B cell (primary cell): Measurements from ENCODE around the gene TIGD3. TPM values are rescaled to one million over a fixed set of nuclear protein-coding genes. Genes with fewer than 3 reads are reported as not detected.

Source experiments
- ATAC-seq: fragments of 200-7000 bp; cut with Tn5 transposase; one replicate; pipeline ENCODE4 v1.10.0; 2021; ENCODE audit warnings: low read depth, mild to moderate bottlenecking, moderate number of reproducible peaks, moderate library complexity
- CTCF ChIA-PET: fragments of 350-600 bp; sonication (Branson Sonifier 250); formaldehyde crosslinking; loops from one replicate; lab custom pipeline; 2021; ENCODE audit warnings: antibody characterized with exemption, inconsistent platforms; lab: Charles Lee
- POLR2A ChIA-PET: fragments of 350-600 bp; sonication (Branson Sonifier 250); formaldehyde crosslinking; loops from one replicate; lab custom pipeline; 2021; ENCODE audit warnings: antibody characterized with exemption; lab: Charles Lee
- DNase-seq: peaks from one replicate; pipeline ENCODE4 v3.0.0; 2013
- H2AFZ ChIP-seq: 2 replicates; pipeline ENCODE4 v1.6.1; 2012; ENCODE audit warnings: mild to moderate bottlenecking, low read depth, low read length; ENCODE audit not compliant: insufficient read depth, poor library complexity, severe bottlenecking
- H3K27ac ChIP-seq, 2 donors: 1 replicate in 1 of 2; 2 replicates in 1 of 2; pipeline ENCODE4 v1.5.1; 2012 to 2013; ENCODE audit warnings: low read length in 2 of 2, mild to moderate bottlenecking in 2 of 2, moderate library complexity in 1 of 2
- H3K27me3 ChIP-seq, 4 experiments: fragments of 200-600 bp in 1 of 4; sonication (generic) in 1 of 4; replicated peaks in 1 of 4; 1 replicate in 2 of 4; 2 replicates in 2 of 4; pipeline versions ENCODE4 v1.6.1 to v1.7.0; 2013 to 2016; ENCODE audit warnings: low read length in 3 of 4, mild to moderate bottlenecking in 2 of 4, mixed read lengths in 1 of 4, moderate library complexity in 1 of 4; ENCODE audit not compliant: insufficient read depth in 4 of 4, control insufficient read depth in 3 of 4; ENCODE audit errors: control extremely low read depth in 1 of 4
- H3K36me3 ChIP-seq, 2 experiments: replicated peaks in 1 of 2; 1 replicate in 1 of 2; 2 replicates in 1 of 2; pipeline versions ENCODE4 v1.6.1 to v1.7.1; 2013; ENCODE audit warnings: low read length in 1 of 2; ENCODE audit not compliant: insufficient read depth in 2 of 2, control insufficient read depth in 1 of 2; ENCODE audit errors: control extremely low read depth in 1 of 2, extremely low read depth in 1 of 2
- H3K4me1 ChIP-seq, 2 donors: fragments of 200-600 bp in 1 of 2; sonication (generic) in 1 of 2; 1 replicate in 1 of 2; 2 replicates in 1 of 2; pipeline versions ENCODE4 v1.5.1 to v1.6.1; 2013 to 2017; ENCODE audit warnings: low read length in 2 of 2; ENCODE audit not compliant: control insufficient read depth in 2 of 2, insufficient read depth in 2 of 2
- H3K4me2 ChIP-seq: replicated peaks from 2 replicates; pipeline ENCODE3; 2012; ENCODE audit warnings: mild to moderate bottlenecking, low read depth, low read length; ENCODE audit not compliant: poor library complexity, severe bottlenecking
- H3K4me3 ChIP-seq, 5 experiments: fragments of 200-600 bp in 1 of 5; sonication (generic) in 1 of 5; 1 replicate in 3 of 5; 2 replicates in 2 of 5; pipeline versions ENCODE4 v1.5.1 to v1.7.0; 2011 to 2016; ENCODE audit warnings: low read length in 4 of 5, mild to moderate bottlenecking in 4 of 5, low read depth in 2 of 5, control low read depth in 1 of 5, moderate library complexity in 1 of 5; ENCODE audit not compliant: insufficient read depth in 1 of 5; ENCODE audit errors: control extremely low read depth in 1 of 5, extremely low read depth in 1 of 5
- H3K79me2 ChIP-seq: fragments of 200-600 bp; sonication (generic); one replicate; pipeline ENCODE4 v1.6.0; 2016; ENCODE audit warnings: low read length; ENCODE audit not compliant: control insufficient read depth, insufficient read depth
- H3K9ac ChIP-seq: fragments of 200-600 bp; sonication (generic); 2 replicates; pipeline ENCODE4 v1.6.1; 2017; ENCODE audit warnings: mild to moderate bottlenecking, low read length, moderate library complexity
- H3K9me3 ChIP-seq, 3 donors: one replicate each; pipeline versions ENCODE4 v1.6.1 to v1.7.1; 2013; ENCODE audit warnings: low read length in 2 of 3; ENCODE audit not compliant: control insufficient read depth in 2 of 3, insufficient read depth in 1 of 3; ENCODE audit errors: control extremely low read depth in 1 of 3
- H4K20me1 ChIP-seq: 2 replicates; pipeline ENCODE4 v1.6.0; 2012; ENCODE audit warnings: mild to moderate bottlenecking, low read length; ENCODE audit not compliant: insufficient read depth, control insufficient read depth, poor library complexity, severe bottlenecking
- H3K27ac Mint-ChIP-seq: one replicate; pipeline ENCODE4 v1.8.0; 2021; ENCODE audit warnings: mixed read lengths
- H3K27me3 Mint-ChIP-seq: one replicate; pipeline ENCODE4 v1.8.0; 2021; ENCODE audit warnings: mixed read lengths
- H3K4me1 Mint-ChIP-seq: one replicate; pipeline ENCODE4 v1.8.0; 2021; ENCODE audit warnings: mixed read lengths
- H3K4me3 Mint-ChIP-seq: one replicate; pipeline ENCODE4 v1.8.0; 2021; ENCODE audit warnings: mixed read lengths
- H3K9me3 Mint-ChIP-seq: one replicate; pipeline ENCODE4 v1.8.0; 2022; ENCODE audit warnings: mixed read lengths; ENCODE audit not compliant: insufficient read depth
- EZH2 ChIP-seq: IDR thresholded peaks from 2 replicates; pipeline ENCODE4 v1.6.1; 2012; ENCODE audit warnings: borderline replicate concordance, low read depth, mild to moderate bottlenecking, moderate library complexity, low read length; ENCODE audit not compliant: insufficient read depth, poor library complexity, severe bottlenecking
- WGBS: methylation state at CpG from one replicate; pipeline ENCODE4 v1.1.5; 2013; ENCODE audit warnings: missing lambda C conversion rate; ENCODE audit not compliant: insufficient coverage; 5-methylcytosine and 5-hydroxymethylcytosine counted together
- intact Hi-C: fragments of 100-400 bp; cut with micrococcal nuclease; formaldehyde crosslinking; loops from one replicate; pipeline ENCODE4 v1.10.0; 2022
- polyA plus RNA-seq: library from polyadenylated mRNA; depleted of rRNA; stranded (reverse); fragments of >200 nt; gene quantifications from 2 replicates; pipeline ENCODE4 v1.2.3, GENCODE V29; 2012
- total RNA-seq, 2 donors: library from RNA; stranded (reverse); fragments of 120-200 nt in 1 of 2; gene quantifications; 1 replicate in 1 of 2; 2 replicates in 1 of 2; pipeline versions ENCODE4 v1.2.3 to v1.2.4, GENCODE V29; 2013 to 2022
- TF ChIP-seq, protein P1 (sequence below): fragments of 200-600 bp; IDR thresholded peaks from one replicate; pipeline ENCODE4 v1.8.0; 2022; ENCODE audit warnings: antibody characterized with exemption, mild to moderate bottlenecking

The TIGD3 gene
- total and polyA plus RNA-seq, 2 donors (not counting 1 experiment from before 2014, with no cell fraction given) = 3.8 to 6.1 TPM

GRCh38 chr11:65401073-65401802, 46.7 kb downstream of the TIGD3 start:
- H3K4me3 Mint-ChIP-seq = no peak overlapping the region
- Histone ChIP-seq H3K9ac (no peak overlapping the region), H3K4me2 (no peak overlapping the region), H4K20me1 (no peaks in the 10 kb centered on the region), H3K9me3 (no peaks in the 10 kb centered on the region), H3K27me3 (no peaks in the 10 kb centered on the region), H3K27ac (peak overlapping the region in 1 of 2 donors; percentile 30), H3K79me2 (peaks cover 5% of the 10 kb centered on the region), H3K4me3 (no peak overlapping the region), H2AFZ (no peak overlapping the region), H3K4me1 (peaks cover 23 to 34% of the 10 kb centered on the region in 2 donors), H3K36me3 (peaks cover 0 to 56% of the 10 kb centered on the region in 2 experiments)
- H3K4me1 Mint-ChIP-seq = peaks cover 27% of the 10 kb centered on the region
- TF ChIP-seq, protein P1, sequence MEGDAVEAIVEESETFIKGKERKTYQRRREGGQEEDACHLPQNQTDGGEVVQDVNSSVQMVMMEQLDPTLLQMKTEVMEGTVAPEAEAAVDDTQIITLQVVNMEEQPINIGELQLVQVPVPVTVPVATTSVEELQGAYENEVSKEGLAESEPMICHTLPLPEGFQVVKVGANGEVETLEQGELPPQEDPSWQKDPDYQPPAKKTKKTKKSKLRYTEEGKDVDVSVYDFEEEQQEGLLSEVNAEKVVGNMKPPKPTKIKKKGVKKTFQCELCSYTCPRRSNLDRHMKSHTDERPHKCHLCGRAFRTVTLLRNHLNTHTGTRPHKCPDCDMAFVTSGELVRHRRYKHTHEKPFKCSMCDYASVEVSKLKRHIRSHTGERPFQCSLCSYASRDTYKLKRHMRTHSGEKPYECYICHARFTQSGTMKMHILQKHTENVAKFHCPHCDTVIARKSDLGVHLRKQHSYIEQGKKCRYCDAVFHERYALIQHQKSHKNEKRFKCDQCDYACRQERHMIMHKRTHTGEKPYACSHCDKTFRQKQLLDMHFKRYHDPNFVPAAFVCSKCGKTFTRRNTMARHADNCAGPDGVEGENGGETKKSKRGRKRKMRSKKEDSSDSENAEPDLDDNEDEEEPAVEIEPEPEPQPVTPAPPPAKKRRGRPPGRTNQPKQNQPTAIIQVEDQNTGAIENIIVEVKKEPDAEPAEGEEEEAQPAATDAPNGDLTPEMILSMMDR = no peak
- no peak for TF ChIP-seq EZH2
- H3K9me3 Mint-ChIP-seq = no peaks in the 10 kb centered on the region
- no peak overlapping the region for H3K27ac Mint-ChIP-seq
- no peaks in the 10 kb centered on the region for H3K27me3 Mint-ChIP-seq
- ChIA-PET CTCF (no interaction called here), POLR2A (interaction anchor here (0.5 to 3.1 kb wide), 3 partner anchors 14 to 126 kb away, joined by 3 to 32 read pairs (median 4); partner anchors contain the start of gene FRMD8)
- intact Hi-C loops = no loop called here
- ATAC-seq (no peak), DNase-seq (no peak)
- WGBS = 86% methylated on average over 9 of the region's 16 CpGs

DNA sequence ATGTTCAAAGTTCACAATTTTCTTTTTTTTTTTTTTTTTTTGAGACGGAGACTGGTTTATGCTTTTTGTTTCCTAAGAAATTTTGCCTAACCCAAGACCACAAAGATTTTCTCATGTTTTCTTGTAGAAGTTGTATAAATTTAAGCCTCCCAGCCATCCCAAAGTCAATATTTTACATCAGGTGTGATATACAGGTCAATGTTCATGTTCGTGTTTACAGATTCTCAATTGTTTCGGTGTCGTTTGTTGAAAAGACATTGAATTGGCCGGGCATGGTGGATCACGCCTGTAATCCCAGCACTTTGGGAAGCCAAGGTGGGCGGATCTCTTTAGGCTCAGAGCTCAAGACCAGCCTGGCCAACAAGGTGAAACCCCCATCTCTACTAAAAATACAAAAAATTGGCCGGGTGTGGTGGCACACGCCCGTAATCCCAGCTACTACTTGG, 47.3 kb downstream of the TIGD3 start:
- Mint-ChIP-seq H3K27ac (peak overlapping the region; percentile 6), H3K27me3 (no peaks in the 10 kb centered on the region), H3K4me1 (peaks cover 28% of the 10 kb centered on the region), H3K9me3 (no peaks in the 10 kb centered on the region), H3K4me3 (no peak overlapping the region)
- peaks cover 23 to 40% of the 10 kb centered on the region in 2 donors for H3K4me1 ChIP-seq
- no peak overlapping the region for H3K9ac ChIP-seq
- H2AFZ ChIP-seq = no peak overlapping the region
- H3K27ac ChIP-seq = peak overlapping the region in 1 of 2 donors; percentile 81
- H3K27me3 ChIP-seq = no peaks in the 10 kb centered on the region
- intact Hi-C loops = no loop called here
- peaks cover 0 to 51% of the 10 kb centered on the region in 2 experiments for H3K36me3 ChIP-seq
- no peak overlapping the region for H3K4me3 ChIP-seq
- no peak for TF ChIP-seq EZH2
- TF ChIP-seq, protein P1 = no peak
- no peaks in the 10 kb centered on the region for H4K20me1 ChIP-seq
- ChIA-PET POLR2A (interaction anchor here (1.0 to 3.1 kb wide), 2 partner anchors 15 to 103 kb away, joined by 4 to 32 read pairs; partner anchors contain the start of gene FRMD8), CTCF (no interaction called here)
- H3K9me3 ChIP-seq = no peaks in the 10 kb centered on the region
- H3K4me2 ChIP-seq = no peak overlapping the region
- WGBS = 94% methylated on average over 8 of the region's 10 CpGs
- H3K79me2 ChIP-seq = peaks cover 4% of the 10 kb centered on the region
- ATAC-seq (no peak), DNase-seq (no peak)
